ENCODE results near the gene PDE3A.

The PDE3A gene

DNA sequence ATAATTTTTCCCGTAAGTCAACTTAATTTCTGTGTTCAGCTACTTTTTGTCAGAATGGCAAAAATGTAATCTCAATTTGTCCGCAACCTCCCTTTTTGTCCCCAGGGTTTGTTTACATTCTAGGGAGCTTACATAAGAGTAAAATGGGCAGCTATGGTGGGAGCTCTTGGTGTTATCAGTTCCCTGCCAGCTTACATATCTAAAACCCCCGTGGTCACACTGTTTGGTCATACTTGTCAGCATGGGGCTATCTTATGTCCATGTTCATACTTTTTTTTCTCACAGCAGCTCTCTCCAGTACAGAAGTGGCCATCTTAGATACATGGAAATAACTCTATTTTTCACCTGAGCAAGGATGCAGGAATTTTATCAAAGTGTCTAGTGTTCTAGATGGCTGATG lies 343.5 kb downstream of the PDE3A start:
- Mint-ChIP-seq H3K4me3 (no peak overlapping the region), H3K36me3 (ENCODE audit: low read depth) (no peaks in the 10 kb centered on the region), H3K27ac (no peak overlapping the region), H3K27me3 (ENCODE audit: low read depth, poor library complexity) (no peaks in the 10 kb centered on the region), H3K4me1 (no peaks in the 10 kb centered on the region), H3K9me3 (no peaks in the 10 kb centered on the region)
- no peak for DNase-seq
- TF ChIP-seq CTCF (IDR thresholded peaks at IDR 0.05) = no peak

GRCh38 chr12:20716037-20716436 lies 347.7 kb downstream of the PDE3A start:
- H3K9me3 Mint-ChIP-seq = no peaks in the 10 kb centered on the region
- no peak overlapping the region for H3K4me3 Mint-ChIP-seq
- no peak for DNase-seq

DNA sequence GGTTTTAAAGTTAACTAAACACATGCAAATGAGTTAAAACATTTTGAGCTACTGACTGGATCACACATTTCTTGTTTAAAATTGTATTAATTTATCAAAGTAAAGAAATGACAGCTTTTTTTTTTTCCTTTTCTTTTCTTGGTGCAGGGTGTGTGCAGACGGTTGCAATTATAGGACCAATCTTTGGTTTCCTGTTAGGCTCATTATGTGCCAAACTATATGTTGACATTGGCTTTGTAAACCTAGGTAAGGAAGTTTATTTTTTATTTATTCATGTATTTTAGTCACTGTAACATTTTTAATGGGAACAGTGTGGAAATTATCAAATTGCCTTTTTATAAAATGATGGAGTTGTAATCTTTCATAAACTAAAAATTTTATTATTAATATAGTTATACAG lies 348.6 kb downstream of the PDE3A start:
- H3K9me3 Mint-ChIP-seq = no peaks in the 10 kb centered on the region
- no peaks in the 10 kb centered on the region for H3K27me3 Mint-ChIP-seq (ENCODE audit: low read depth, poor library complexity)
- no peak overlapping the region for H3K4me3 Mint-ChIP-seq
- no peaks in the 10 kb centered on the region for H3K4me1 Mint-ChIP-seq
- H3K36me3 Mint-ChIP-seq (ENCODE audit: low read depth) = no peaks in the 10 kb centered on the region
- no peak overlapping the region for H3K27ac Mint-ChIP-seq
- no peak for TF ChIP-seq CTCF (IDR thresholded peaks at IDR 0.05)
- DNase-seq = no peak

More at GRCh38 chr12:20716037-20716436, 347.7 kb downstream of the PDE3A start:
- Mint-ChIP-seq H3K36me3 (ENCODE audit: low read depth) (no peaks in the 10 kb centered on the region), H3K27me3 (ENCODE audit: low read depth, poor library complexity) (no peaks in the 10 kb centered on the region), H3K27ac (no peak overlapping the region), H3K4me1 (no peaks in the 10 kb centered on the region)
- TF ChIP-seq CTCF (IDR thresholded peaks at IDR 0.05) = no peak

- Mint-ChIP-seq H3K4me1 (no peaks in the 10 kb centered on the region), H3K4me3 (no peak overlapping the region), H3K9me3 (no peaks in the 10 kb centered on the region), H3K27ac (no peak overlapping the region), H3K27me3 (ENCODE audit: low read depth, poor library complexity) (no peaks in the 10 kb centered on the region), H3K36me3 (ENCODE audit: low read depth) (no peaks in the 10 kb centered on the region)
- no peak for TF ChIP-seq CTCF (IDR thresholded peaks at IDR 0.05)
- DNase-seq = no peak
Observed at GRCh38 chr12:20718294-20718693, 350.0 kb downstream of the PDE3A start.

DNA sequence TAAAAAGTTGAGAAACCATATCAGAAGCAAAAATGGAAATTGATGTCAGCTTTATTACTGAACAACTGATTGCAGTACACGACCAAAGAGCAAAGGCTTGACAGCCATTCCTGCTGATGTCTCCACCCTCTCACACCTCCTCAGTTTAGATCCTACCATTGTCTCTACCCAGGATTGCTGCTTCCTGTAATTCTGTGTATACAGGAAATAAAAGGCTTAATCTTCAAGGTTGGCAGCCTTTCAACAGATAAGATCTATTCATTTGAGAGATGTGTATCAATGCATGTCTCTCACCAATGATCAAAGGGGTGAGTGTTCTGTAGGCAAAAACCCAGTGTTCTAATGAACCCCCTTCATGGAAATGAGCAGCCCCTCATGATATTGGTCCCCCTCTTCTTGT lies 353.8 kb downstream of the PDE3A start:
- Mint-ChIP-seq H3K27ac (no peak overlapping the region), H3K4me1 (no peaks in the 10 kb centered on the region), H3K9me3 (no peaks in the 10 kb centered on the region), H3K27me3 (ENCODE audit: low read depth, poor library complexity) (no peaks in the 10 kb centered on the region), H3K36me3 (ENCODE audit: low read depth) (no peaks in the 10 kb centered on the region), H3K4me3 (no peak overlapping the region)
- no peak for TF ChIP-seq CTCF (IDR thresholded peaks at IDR 0.05)
- DNase-seq = no peak

DNA sequence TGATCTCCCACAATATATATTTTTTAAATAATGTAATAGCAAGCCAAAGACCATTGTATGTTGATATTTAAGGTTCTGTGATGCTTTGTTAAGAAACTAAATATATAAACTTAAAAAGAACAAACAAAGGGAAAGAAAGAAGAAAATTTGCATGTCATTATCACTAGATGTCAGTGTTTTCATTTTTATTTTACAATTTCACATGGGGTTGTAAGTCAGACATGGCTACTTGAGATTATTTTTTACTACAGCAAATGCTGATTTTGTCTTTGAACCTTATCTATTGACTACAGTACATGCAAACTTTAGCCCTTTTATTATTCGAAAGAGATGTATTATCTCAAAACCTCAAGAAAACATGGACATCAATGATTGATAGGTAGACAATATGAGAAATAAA lies 362.9 kb downstream of the PDE3A start:
- no peaks in the 10 kb centered on the region for H3K36me3 Mint-ChIP-seq (ENCODE audit: low read depth)
- DNase-seq = no peak
- H3K4me3 Mint-ChIP-seq = no peak overlapping the region
- no peaks in the 10 kb centered on the region for H3K27me3 Mint-ChIP-seq (ENCODE audit: low read depth, poor library complexity)
- H3K27ac Mint-ChIP-seq = no peak overlapping the region
- no peak for TF ChIP-seq CTCF (IDR thresholded peaks at IDR 0.05)
- H3K9me3 Mint-ChIP-seq = no peaks in the 10 kb centered on the region
- H3K4me1 Mint-ChIP-seq = no peaks in the 10 kb centered on the region
